T-helper 22 cell (primary cell): ENCODE measurements around the gene S100A10.
A peak's percentile ranks its signal among the peaks of the same experiment; 100 is the strongest.

ENCODE experiments used
- DNase-seq: peaks from one replicate; pipeline ENCODE4 v3.0.0-alpha.2; 2020; ENCODE audit warnings: low read depth

S100A10 gene

GRCh38 chr1:151935894-151936602, 57.6 kb downstream of the S100A10 start:
- no peak for DNase-seq

- no peak for DNase-seq
These were observed 58.5 kb downstream of the S100A10 start for GRCh38 chr1:151935154-151935553.

GRCh38 chr1:151934048-151934493, 59.6 kb downstream of the S100A10 start:
- peak; percentile 25 for DNase-seq
